SK-N-MC (cell line): ENCODE measurements around the gene IL21R.

Experiments used
- EZH2 ChIP-seq: fragments of 200-600 bp; sonication (generic); IDR thresholded peaks from one replicate; pipeline ENCODE4 v1.6.1; 2017; ENCODE audit warnings: antibody characterized with exemption
- FOXP2 ChIP-seq: optimal IDR thresholded peaks from 2 replicates; pipeline ENCODE3; 2011; ENCODE audit warnings: mild to moderate bottlenecking, moderate library complexity; ENCODE audit not compliant: insufficient read depth; ENCODE audit errors: extremely low read length, control extremely low read depth
- POLR2AphosphoS5 ChIP-seq: IDR thresholded peaks from 2 replicates; pipeline ENCODE4 v1.6.1; 2012; ENCODE audit warnings: mild to moderate bottlenecking, low read depth, low read length, borderline replicate concordance

- TF ChIP-seq EZH2 (no peak), POLR2AphosphoS5 (no peak), FOXP2 (no peak)
Measured at GRCh38 chr16:27474041-27474440, 72.1 kb downstream of the IL21R start.
